GM21737 (cell line): ENCODE measurements around the gene KLHL15.
"Not testable (repeated sequence)": the region's sequence is repeated elsewhere in the genome, so short reads cannot be mapped to it uniquely, and the experiment has no call there.

Experiments
- ATAC-seq: cut with Tn5 transposase; IDR thresholded peaks from one replicate; pipeline ENCODE4 v1.9.1; 2021; ENCODE audit warnings: mild to moderate bottlenecking, moderate library complexity; ENCODE audit not compliant: unreplicated experiment

The KLHL15 gene

DNA sequence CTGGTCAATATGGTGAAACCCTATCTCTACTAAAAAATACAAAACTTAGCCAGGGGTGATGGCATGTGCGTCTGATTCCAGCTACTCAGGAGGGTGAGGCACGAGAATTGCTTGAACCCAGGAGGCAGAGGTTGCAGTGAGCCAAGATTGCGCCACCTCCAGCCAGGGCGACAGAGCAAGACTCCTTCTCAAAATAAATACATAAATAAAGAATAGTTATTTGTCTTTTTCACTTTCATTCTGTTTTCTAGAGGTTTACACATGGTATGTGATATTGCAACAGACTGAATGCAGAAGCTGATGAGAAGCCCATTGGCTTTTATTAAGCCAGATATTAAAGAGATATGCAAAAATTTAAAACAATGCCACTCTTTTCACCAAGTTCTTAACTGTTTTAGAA, 8.2 kb downstream of the KLHL15 start:
- no peak for ATAC-seq

DNA sequence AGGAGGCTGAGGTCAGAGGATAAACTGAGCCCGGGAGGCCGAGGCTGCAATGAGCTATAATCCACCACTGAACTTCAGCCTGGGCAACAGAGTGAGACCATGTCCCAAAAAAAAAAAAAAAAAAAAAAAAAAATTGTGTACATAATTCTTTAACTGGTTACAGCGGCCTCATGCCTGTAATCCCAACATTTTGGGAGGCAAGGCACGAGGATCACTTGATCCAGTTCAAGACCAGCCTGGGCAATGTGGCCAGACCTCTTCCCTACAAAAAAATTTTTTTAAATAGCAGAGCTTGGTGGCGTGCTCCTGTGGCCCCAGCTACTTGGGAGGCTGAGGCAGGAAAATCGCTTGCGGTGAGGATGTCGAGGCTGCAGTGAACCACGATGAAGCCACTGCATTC, 9.3 kb downstream of the KLHL15 start:
- ATAC-seq = no peak

DNA sequence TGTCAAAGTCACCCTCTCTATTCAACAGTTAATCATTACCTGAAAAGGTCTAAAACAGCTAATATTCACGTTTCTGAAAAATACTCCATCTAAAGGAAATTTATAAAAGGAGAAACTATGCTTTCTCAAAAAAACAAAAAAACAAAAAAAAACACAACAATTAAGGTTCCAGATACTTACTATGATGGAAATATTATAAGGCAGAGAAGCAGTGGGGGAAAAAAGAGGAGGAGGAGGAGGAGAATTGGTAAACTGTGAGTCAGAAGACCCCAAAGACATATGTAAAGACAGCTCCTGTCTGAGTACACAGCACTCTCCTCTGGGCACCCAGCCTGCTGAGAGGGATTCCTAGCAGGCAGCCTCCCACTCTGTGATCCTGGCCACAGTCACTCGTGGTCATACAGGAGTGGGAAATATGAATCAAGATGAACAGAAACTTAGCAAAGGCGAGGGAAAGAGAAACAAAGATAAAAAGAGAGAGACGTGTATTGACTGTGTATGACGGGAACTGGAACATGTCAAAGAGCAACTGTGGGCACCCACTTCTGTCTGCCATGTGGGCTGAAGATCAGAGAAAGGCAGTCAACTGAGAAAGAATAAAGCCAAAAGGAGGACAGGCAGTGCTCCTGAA, 12.5 kb downstream of the KLHL15 start:
- ATAC-seq = no peak

DNA sequence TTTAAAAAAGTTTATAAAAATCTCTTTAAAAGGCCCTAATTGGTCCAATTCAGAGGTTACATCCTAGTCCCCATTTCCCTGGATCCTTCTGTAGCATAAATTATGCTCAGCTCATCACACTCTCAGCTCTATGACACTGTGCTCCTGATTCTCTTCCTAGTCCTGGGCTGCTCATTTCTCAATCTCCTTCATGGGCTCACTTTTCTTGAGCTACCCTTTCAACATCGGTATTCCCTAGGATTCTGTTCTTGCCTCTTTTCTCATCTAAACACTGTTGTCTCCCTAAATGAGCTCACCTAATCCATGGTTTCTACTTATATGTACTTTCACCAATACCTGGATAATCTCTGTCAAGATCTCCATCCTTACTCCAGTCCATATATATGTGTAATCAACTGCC, 14.7 kb downstream of the KLHL15 start:
- ATAC-seq = no peak

DNA sequence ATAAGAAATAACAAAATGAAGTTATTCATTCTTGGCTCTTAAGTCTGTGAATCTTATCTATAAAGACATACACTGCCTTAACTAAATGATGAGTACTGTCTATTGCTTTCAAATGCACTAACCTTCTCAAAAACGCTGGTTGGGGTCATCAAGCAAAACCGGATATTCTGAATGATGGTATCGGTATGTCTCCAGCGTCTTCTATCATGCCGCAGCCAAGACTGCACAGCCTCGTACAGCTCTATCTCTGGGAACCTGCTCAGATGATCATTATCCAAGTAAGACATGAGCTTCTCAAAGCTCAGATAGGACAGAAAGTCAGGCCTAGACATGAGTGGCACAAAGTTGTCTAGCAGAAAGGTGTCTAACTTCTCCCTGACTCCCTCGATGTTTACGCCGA, 21.1 kb downstream of the KLHL15 start:
- ATAC-seq = no peak

DNA sequence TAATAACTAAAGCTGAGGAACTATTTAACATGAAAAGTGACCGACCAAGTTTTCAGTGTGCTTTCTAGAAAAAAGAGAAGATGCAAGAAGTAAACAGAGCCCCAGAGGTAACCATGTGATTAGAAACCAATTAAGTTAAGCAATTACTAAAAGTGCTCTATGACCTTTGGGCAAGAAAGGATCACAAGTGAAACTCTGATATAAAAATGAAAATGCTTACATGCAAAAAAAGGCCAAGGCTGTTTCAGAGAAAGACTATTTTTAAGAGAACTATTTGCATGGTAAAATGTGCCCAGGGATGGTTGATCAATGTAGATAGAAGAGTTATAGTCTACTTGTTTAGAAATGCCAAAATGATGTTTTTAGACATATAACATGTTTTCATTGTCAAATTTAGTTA, 22.0 kb downstream of the KLHL15 start:
- no peak for ATAC-seq

DNA sequence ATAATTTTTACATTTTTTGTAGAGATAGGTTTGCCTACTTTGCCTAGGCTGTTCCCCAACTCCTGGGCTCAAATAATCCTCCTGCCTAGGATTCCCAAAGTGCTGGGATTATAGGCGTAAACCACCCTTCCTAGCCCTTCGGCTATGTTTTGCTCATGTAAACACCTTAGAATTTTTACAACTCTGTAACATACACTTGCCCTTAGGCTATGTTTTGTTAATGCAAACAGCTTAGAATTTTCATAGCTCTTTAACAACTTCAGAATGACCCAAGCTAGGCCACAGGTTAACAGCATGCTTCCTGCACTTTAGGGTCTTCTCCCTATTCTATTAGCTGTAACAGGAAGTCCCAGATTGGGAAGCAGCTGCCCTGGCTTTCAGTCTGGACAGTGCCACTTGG, 24.2 kb downstream of the KLHL15 start:
- no peak for ATAC-seq

DNA sequence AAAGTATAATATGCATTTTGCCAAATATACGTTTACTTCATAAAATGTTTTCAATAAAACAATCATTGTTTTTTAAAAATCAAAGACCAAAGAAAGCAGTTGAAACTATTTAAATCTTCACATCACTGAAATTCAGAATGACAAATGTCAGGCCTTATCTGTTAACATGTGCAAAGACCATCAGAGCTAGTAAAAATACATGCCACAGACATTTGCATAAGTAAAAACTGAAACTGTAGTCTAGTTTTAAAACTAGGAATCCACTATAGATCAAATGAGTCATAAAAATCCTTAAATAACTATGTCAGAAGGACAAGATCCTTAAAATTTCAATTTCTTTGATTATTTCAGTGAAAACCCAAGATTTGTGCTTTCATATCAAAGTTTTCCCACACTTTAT, 24.8 kb downstream of the KLHL15 start:
- no peak for ATAC-seq

DNA sequence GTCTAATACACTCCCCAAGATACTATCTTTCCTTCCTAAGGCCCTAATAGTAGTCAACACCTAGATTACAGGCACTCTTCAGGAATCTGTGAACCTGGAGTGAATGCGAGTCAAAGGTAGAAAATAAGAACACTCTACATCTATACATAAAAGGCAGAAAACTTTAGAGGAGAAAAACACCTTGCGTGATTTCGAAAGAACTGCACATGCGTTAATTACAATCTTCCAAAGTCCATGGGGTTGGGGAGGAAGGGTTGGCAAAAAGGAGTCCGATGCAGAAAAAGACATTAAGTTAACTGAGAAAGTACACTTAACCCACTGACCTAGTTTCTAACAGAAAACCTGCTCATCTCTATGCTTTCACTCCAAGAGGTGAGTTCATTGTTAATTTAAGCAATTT, 27.3 kb downstream of the KLHL15 start:
- no peak for ATAC-seq

DNA sequence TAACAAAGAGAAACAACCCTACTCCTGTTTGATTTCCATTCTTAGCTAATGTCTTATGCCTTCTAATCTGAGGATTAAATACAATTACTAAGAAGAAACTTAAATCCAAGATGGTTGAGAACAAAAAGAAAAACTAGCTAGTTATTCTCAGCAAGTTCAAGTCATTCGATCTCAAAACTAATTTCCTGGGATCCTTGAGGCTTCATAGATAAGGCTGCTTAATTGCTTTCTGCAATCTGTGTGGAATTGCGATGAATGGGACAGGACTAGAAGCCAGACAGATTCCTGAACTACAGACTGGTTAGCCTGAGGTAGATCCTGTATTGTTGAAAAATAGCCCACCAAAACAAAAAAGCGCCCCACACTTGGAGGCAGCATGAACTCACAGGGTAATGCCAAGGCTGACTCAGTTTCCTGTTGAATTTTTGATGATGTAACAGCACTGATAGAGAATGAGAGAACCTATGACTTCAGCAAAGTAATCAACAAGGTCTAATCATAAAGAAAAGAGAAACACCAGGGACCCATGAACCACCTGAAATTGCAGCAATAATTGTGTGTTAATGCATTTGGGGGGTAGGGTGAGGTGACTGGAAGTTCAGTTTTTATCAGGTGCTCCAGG, 33.9 kb downstream of the KLHL15 start:
- no peak for ATAC-seq

DNA sequence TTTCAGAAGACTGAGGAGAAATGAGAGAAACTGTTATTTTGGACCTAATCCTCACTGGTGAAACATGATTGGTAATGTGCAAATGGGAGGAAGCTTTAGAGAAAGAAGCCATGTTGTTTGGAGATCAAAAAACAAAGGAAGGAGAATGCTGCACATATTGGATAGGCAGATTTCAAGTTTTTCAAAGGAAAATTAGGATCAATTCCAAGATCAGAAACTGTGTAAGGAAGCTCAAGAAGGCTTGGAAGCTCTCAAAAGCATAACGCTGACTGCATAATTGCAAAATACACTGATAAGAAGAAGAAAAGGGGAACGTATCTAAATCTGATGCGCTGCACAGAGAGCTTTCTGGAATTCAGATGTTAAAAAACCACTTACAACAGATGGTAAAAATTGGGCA, 34.6 kb downstream of the KLHL15 start:
- no peak for ATAC-seq

DNA sequence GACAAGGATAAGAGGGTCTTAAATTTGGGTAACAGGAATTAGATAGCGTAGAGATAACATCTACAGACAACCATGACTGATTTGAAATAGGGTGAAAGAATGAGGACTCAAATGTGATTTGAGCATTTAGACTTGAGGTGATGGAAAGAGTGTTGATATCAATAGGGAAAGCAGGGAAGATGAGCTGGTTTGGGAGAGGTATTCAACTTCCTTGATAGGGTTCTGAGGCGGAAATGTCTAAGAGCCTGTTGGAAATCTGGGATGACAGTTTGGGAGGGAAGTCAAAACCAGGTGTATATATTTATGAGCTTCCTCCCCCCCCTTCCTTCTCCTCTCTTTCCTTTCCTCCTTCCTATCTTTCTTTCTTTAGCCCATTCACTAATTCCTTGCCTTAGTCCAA, 36.5 kb downstream of the KLHL15 start:
- no peak for ATAC-seq

DNA sequence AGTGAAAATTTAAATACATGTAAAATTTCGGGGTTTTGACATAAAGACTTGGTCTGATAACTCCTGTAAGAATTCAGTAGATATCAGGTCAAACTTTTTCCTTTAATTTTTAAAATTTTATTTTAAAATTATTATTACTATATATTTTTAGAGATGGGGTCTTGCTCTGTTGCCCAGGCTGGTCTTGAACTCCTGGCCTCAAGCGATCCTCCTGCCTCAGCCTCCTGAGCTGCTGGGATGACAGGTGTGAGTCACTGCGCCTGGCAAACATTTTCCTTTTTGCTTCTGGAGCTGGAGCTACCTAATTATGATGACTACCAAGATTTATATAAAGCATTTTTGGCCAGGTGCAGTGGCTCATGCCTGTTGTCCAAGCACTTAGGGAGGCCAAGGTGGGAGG, 37.3 kb downstream of the KLHL15 start:
- no peak for ATAC-seq

DNA sequence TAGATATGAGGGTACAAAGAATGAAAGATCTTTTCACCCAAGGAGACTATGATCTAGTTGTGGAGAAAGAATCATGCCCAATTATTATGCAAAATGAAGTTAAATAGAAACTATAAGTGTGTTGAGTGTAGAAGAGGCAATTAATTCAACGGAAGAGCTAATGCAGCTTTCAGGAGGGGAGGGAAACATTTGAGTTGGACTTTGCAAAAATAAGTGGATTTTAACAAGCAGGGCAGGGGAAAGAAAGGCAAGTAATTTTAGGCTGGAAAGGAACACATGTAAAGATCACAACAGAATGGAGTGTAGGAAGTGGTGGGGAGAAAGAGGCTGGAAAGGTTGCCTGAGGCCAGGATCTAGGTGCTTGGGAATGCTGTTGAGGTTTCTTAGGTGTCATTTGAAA, 44.1 kb downstream of the KLHL15 start:
- ATAC-seq = no peak

DNA sequence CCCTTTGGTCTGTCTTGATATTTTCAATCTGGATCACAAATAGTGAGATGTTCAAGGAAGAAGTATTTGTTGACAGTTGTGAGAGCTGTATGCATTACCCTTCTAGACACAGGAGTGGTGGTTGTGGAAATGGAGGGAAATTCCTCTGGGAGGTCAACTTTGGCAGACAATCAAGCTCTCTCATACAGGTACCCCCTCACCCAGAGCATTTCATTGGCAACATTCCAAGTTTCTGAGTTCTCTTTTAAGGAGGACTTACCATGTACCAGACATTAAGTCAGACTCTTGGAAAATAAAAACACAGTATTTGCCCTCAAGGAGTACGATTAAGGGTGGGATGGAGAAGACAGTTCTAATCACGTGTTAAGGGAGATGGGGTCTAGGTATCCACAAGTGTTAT, 45.3 kb downstream of the KLHL15 start:
- ATAC-seq = no peak

DNA sequence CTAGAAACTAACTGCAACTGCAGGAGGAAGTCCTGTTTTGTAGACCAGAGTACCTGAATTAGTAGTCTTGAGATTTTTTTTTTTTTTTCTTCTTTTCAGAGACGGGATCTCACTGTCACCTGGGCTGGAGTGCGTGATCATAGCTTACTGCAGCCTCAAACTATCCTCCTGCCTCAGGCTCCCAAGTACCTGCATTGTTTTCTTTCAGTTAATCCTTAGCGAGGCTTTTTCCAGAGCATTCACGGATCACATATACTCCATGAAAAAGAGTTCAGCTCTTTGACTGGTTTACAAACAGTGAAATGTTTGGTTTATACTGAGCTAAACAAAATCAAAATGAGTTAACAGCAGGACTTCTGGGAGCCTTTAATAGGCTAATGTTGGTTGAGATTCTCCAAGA, 45.8 kb downstream of the KLHL15 start:
- no peak for ATAC-seq

DNA sequence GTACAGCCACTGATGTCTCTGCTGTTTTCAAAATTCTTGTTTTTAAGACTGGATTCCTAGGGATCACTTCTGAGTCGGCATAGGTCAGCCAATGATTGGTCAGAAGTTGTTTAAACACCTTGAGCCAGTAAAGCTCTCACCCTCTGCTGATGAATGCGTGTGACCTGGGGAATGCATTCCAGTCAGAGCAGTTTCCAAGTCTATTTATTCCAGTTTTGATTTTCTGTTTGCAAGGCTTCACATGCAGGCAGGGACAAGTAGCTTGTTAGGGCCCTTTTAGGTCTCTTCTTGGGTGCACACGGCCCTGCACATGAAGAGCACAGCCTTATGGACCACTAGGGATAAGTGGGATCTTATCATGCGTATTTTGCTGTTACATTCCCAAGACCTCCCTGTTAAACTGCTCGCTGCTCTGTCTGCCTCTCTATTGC, 47.0 kb downstream of the KLHL15 start:
- ATAC-seq = no peak

DNA sequence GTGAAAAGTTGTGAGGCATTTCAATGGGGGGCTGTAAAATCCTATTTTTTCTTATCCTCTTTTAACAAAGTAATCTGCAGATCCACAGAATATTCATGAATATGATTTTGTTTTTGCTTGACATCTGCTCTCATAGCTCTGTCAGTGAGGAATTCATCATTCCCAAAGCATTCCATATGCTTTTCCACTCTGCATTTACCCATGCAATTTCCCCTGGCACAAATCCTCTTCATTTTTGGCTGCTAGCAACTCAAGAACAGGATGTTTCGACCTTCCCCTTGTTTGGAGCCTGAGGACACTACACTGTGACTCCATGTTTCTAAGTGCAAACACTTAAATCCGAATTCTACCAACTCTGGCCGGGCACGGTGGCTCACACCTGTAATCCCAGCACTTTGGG, 48.5 kb downstream of the KLHL15 start:
- ATAC-seq = no peak

DNA sequence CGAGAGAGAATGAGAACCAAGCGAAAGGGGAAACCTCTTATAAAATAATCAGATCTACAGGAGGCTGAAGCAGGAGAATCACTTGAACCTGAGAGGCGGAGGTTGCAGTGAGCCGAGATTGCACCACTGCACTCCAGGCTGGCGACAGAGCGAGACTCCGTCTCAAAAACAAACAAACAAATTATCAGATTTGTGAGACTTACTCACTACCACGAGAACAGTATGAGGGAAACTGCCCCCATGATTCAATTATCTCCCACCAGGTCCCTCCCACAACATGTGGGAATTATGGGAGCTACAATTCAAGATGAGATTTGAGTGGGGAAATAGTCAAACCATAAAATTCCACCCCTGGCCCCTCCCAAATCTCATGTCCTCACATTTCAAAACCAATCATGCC, 61.4 kb downstream of the KLHL15 start:
- ATAC-seq = not testable (repeated sequence)

DNA sequence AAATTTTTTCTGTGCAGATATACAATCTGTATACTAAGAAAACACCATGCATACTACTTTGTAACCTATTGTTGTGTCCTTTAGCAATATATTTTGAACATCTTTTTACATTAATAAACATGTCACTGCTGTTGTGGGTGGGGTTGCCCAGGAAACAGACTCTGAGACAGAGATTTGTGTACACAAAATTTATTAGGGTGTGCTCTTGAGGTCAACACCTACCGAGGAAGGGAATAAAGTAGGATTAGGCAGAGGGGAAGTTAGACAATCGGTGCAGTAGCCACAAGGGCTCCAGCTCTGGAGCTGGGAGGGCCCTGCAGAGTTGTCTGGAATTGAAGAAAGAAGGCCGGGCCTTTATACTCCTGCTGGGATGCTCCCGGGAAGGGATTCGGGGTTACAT, 62.8 kb downstream of the KLHL15 start:
- ATAC-seq = no peak

DNA sequence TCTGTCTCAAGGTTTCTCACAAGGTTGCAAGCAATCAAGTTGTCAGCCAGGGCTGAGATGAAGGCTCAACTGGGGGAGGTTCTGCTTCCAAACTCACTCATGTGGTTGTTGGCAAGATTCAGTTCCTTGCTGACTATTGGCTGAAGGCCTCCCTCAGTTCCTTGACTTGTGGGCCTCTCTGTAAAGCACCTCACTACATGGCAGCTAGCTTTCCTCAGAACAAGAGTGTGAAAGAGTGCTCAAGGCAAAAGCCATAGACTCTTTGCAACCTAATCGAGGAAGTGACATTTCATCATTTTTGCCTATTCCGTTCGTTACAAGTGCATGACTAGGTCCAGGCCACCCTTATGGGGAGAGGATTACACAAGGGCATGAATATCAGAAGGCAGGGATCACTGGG, 67.2 kb downstream of the KLHL15 start:
- no peak for ATAC-seq

DNA sequence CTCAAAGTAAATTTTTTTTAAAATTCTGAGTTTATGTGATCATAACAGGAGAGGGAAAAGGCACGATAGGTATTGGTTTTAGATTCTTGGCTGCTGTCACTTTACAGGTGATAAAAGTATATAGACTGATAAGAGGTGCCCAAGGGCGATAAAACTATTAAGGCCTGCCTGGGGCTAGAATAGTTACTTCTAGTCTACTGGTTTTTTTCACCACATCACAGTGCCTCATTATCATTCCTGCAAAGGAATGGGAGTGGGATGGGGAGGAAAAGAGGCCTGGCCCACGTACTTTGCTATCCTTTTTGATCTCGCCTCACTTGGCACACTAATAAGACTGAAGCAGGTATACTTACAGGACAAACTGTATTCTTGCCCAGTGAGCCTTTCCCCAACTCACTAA, 72.6 kb downstream of the KLHL15 start:
- ATAC-seq = no peak

DNA sequence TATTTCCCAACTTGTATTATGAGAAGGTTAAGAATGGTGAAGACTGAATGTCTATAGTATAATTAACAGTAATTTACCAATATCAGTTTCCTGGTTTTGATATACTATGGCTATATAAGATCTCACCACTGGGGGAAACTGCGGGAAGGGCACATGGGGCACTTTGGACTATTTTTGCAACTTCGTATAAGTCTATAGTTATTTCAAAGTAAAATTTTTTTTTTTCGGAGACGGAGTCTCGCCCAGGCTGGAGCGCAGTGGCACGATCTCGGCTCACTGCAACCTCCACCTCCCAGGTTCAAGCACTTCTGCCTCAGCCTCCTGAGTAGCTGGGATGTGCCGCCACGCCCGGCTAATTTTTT, 73.1 kb downstream of the KLHL15 start:
- ATAC-seq = no peak
